ENCODE measurements around the gene WNT3. TPM values are rescaled to one million over a fixed set of nuclear protein-coding genes. Genes with fewer than 3 reads are reported as not detected.
A peak's percentile ranks its signal among the peaks of the same experiment; 100 is the strongest.

WNT3 gene
- total RNA-seq, 1 donor from 2014 or later = 2.0 TPM

GRCh38 chr17:46851029-46851741, 32.7 kb upstream of the WNT3 start, which contains the start of gene WNT9B:
WNT9B (plus strand) TSS chr17:46851583; CDS start chr17:46851639, 56 bp downstream.
- DNase-seq (ENCODE audit: low read depth) = no peak
- no peak for TF ChIP-seq CTCF (IDR thresholded peaks at IDR 0.05; ENCODE audit: insufficient read depth, low read length, poor library complexity, severe bottlenecking)
- no peaks in the 10 kb centered on the region for H3K36me3 ChIP-seq (ENCODE audit: control insufficient read depth, insufficient read depth, low read length)
- peak within 1 kb of the TSS; percentile 33 for H3K4me3 ChIP-seq (ENCODE audit: low read depth, low read length)
- H3K27me3 ChIP-seq (ENCODE audit: control insufficient read depth, insufficient read depth, low read length) = peaks cover 57% of the 10 kb centered on the region

- Histone ChIP-seq H3K4me3 (ENCODE audit: low read depth, low read length) (no peak overlapping the region), H3K27me3 (ENCODE audit: control insufficient read depth, insufficient read depth, low read length) (peaks cover 57% of the 10 kb centered on the region)
- TF ChIP-seq CTCF (IDR thresholded peaks at IDR 0.05; ENCODE audit: insufficient read depth, low read length, poor library complexity, severe bottlenecking) = no peak
Measured at GRCh38 chr17:46850688-46851028, 32.2 kb upstream of the WNT3 start.

GRCh38 chr17:46848534-46848933, 30.0 kb upstream of the WNT3 start:
- no peak for DNase-seq (ENCODE audit: low read depth)
- H3K4me3 ChIP-seq (ENCODE audit: low read depth, low read length) = no peak overlapping the region
- TF ChIP-seq CTCF (IDR thresholded peaks at IDR 0.05; ENCODE audit: insufficient read depth, low read length, poor library complexity, severe bottlenecking) = no peak
- H3K36me3 ChIP-seq (ENCODE audit: control insufficient read depth, insufficient read depth, low read length) = no peaks in the 10 kb centered on the region
- H3K27me3 ChIP-seq (ENCODE audit: control insufficient read depth, insufficient read depth, low read length) = peaks cover 57% of the 10 kb centered on the region

More at GRCh38 chr17:46850688-46851028, 32.2 kb upstream of the WNT3 start:
- H3K36me3 ChIP-seq (ENCODE audit: control insufficient read depth, insufficient read depth, low read length) = no peaks in the 10 kb centered on the region
- no peak for DNase-seq (ENCODE audit: low read depth)

- DNase-seq (ENCODE audit: low read depth) = no peak
- H3K27me3 ChIP-seq (ENCODE audit: control insufficient read depth, insufficient read depth, low read length) = peaks cover 51% of the 10 kb centered on the region
- H3K36me3 ChIP-seq (ENCODE audit: control insufficient read depth, insufficient read depth, low read length) = no peaks in the 10 kb centered on the region
- H3K4me3 ChIP-seq (ENCODE audit: low read depth, low read length) = no peak overlapping the region
- no peak for TF ChIP-seq CTCF (IDR thresholded peaks at IDR 0.05; ENCODE audit: insufficient read depth, low read length, poor library complexity, severe bottlenecking)
Measured at GRCh38 chr17:46847204-46848191, 29.0 kb upstream of the WNT3 start.

DNA sequence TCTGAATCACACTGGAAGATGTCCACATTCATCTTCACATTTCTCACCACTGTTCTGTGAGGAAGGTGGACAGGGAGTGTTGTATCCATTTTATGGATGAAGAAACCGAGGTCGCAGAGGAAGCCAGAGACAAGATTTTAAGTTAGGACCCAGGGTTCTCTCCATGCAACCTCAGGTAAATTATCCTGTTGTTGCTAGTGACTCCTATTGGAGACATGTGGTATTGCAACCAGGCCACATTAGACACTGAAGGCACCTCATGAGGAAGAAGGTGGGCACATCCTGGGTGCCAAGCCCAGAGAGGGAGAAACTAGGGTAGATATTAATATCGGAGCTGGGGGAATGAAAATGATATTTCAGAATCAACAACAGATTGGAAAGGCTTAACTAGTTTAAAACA, 24.3 kb upstream of the WNT3 start:
- Histone ChIP-seq H3K27me3 (ENCODE audit: control insufficient read depth, insufficient read depth, low read length) (peaks cover 22% of the 10 kb centered on the region), H3K4me3 (ENCODE audit: low read depth, low read length) (no peak overlapping the region), H3K36me3 (ENCODE audit: control insufficient read depth, insufficient read depth, low read length) (no peaks in the 10 kb centered on the region)
- TF ChIP-seq CTCF (IDR thresholded peaks at IDR 0.05; ENCODE audit: insufficient read depth, low read length, poor library complexity, severe bottlenecking) = peak; percentile 62
- no peak for DNase-seq (ENCODE audit: low read depth)

Measured in kidney epithelial cell (primary cell).